Prostate gland (tissue), 2 donors: ENCODE results near the gene TSPAN18.

Experiments used
- POLR2A ChIP-seq: fragments of 450-650 bp; IDR thresholded peaks from one replicate; pipeline ENCODE4 v1.6.1; 2016; ENCODE audit warnings: antibody characterized with exemption, mild to moderate bottlenecking
- POLR2AphosphoS5 ChIP-seq: sonication (generic); formaldehyde crosslinking; IDR thresholded peaks from one replicate; pipeline ENCODE4 v1.6.1; 2017; ENCODE audit warnings: antibody characterized with exemption
- TF ChIP-seq, protein P1 (sequence below), 4 experiments: fragments of 200-600 bp in 2 of 4; fragments of 450-650 bp in 2 of 4; sonication (generic) in 2 of 4; IDR thresholded peaks; 1 replicate in 3 of 4; 2 replicates in 1 of 4; pipeline ENCODE4 v1.5.1; 2016 to 2019; ENCODE audit warnings: antibody characterized with exemption in 4 of 4, mild to moderate bottlenecking in 2 of 4, moderate library complexity in 2 of 4

GRCh38 chr11:44708523-44709280 is 18.1 kb upstream of the TSPAN18 start:
- TF ChIP-seq, protein P1, sequence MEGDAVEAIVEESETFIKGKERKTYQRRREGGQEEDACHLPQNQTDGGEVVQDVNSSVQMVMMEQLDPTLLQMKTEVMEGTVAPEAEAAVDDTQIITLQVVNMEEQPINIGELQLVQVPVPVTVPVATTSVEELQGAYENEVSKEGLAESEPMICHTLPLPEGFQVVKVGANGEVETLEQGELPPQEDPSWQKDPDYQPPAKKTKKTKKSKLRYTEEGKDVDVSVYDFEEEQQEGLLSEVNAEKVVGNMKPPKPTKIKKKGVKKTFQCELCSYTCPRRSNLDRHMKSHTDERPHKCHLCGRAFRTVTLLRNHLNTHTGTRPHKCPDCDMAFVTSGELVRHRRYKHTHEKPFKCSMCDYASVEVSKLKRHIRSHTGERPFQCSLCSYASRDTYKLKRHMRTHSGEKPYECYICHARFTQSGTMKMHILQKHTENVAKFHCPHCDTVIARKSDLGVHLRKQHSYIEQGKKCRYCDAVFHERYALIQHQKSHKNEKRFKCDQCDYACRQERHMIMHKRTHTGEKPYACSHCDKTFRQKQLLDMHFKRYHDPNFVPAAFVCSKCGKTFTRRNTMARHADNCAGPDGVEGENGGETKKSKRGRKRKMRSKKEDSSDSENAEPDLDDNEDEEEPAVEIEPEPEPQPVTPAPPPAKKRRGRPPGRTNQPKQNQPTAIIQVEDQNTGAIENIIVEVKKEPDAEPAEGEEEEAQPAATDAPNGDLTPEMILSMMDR (IDR thresholded peaks at IDR 0.05): no peak
- no peak for TF ChIP-seq POLR2A
- TF ChIP-seq POLR2AphosphoS5: no peak
